Neutrophil (primary cell): Measurements from ENCODE around the gene SLC6A8.

Experiments
- H3K27ac ChIP-seq: fragments of 200-600 bp; sonication (generic); 2 replicates; pipeline ENCODE4 v1.5.1; 2016; ENCODE audit warnings: mild to moderate bottlenecking, moderate library complexity
- H3K27me3 ChIP-seq: fragments of 200-600 bp; sonication (generic); 2 replicates; pipeline ENCODE4 v1.6.0; 2016; ENCODE audit warnings: mild to moderate bottlenecking
- H3K36me3 ChIP-seq: fragments of 200-600 bp; sonication (generic); 2 replicates; pipeline ENCODE4 v1.5.1; 2017
- H3K4me1 ChIP-seq, 2 experiments: fragments of 200-600 bp in 1 of 2; sonication (generic) in 1 of 2; 1 replicate in 1 of 2; 2 replicates in 1 of 2; pipeline versions ENCODE4 v1.5.1 to v1.6.1; 2013 to 2016; ENCODE audit warnings: low read depth in 1 of 2, low read length in 1 of 2, mild to moderate bottlenecking in 1 of 2, moderate library complexity in 1 of 2; ENCODE audit not compliant: control insufficient read depth in 1 of 2, insufficient read depth in 1 of 2
- H3K4me3 ChIP-seq, 2 experiments: fragments of 200-600 bp in 1 of 2; sonication (generic) in 1 of 2; 1 replicate in 1 of 2; 2 replicates in 1 of 2; pipeline ENCODE4 v1.5.1; 2013 to 2016; ENCODE audit warnings: low read depth in 1 of 2, low read length in 1 of 2, mild to moderate bottlenecking in 1 of 2, moderate library complexity in 1 of 2
- H3K9me3 ChIP-seq: fragments of 200-600 bp; sonication (generic); 2 replicates; pipeline ENCODE4 v1.5.1; 2016
- CTCF ChIP-seq: fragments of 200-600 bp; sonication (generic); IDR thresholded peaks from 2 replicates; pipeline ENCODE4 v1.5.1; 2016; ENCODE audit warnings: antibody characterized with exemption

Gene SLC6A8

DNA sequence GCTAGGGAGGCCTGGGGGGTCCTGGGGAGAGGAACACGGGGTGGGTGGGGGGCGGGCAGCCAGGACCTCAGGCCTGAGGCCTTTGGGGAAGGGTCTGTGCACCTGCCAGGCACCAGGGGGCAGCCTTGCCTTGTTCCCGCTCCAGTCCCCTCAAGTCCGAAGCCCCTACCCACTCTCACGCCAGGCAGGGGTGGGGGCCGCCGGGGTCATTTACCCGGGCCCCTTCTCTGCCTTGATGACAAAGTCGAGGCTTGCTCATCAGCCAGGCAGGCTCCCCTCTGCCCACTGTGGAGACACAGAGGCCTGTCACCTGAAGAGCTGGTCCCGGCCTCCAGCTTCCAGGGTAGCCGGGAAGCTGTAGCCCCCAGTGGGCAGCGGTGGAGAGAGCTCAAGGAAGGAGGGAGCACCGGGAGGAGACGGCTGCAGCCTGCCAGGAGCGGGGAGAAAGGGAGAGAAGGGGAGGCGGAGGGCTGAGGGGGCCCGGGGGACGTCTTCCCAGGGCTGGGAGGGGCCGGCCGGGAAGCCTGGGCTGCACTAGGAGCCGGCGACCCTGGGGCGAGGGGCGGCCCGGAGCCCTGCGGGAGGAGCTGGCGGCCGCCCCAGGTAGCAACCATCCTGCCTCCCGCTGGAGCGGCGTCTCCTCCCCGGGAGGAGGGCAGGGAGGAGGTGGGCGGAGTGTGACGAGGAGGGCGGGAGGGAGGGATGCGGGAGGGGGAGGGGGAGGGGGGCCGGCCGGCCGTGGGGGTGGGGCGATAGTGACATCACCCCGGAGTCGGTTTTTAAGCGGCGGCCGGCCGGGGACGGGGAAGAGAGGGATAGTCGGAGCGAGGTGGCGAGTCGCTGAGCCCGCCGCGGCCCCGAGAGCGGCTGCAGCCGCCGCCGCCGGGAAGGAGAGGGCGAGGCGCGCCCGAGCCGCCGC, at the start of gene SLC6A8:
Gene SLC6A8 (plus strand): TSS at position 806 of the 919 bp plus-strand sequence. CDS start 649 bp downstream, outside the sequence.
- no peaks in the 10 kb centered on the region for H3K36me3 ChIP-seq
- no peak within 1 kb of the TSS for H3K27ac ChIP-seq
- H3K4me1 ChIP-seq = no peaks in the 10 kb centered on the region
- H3K9me3 ChIP-seq = no peaks in the 10 kb centered on the region
- peak; percentile 11 for TF ChIP-seq CTCF
- peak within 1 kb of the TSS; percentile 27 to 50 for H3K4me3 ChIP-seq
- peaks cover 91% of the 10 kb centered on the region for H3K27me3 ChIP-seq

GRCh38 chrX:153638041-153638371, 49.7 kb upstream of the SLC6A8 start:
- Histone ChIP-seq H3K36me3 (no peaks in the 10 kb centered on the region), H3K9me3 (no peaks in the 10 kb centered on the region), H3K27ac (no peak overlapping the region), H3K27me3 (peaks cover 36% of the 10 kb centered on the region), H3K4me1 (no peaks in the 10 kb centered on the region), H3K4me3 (no peak overlapping the region)
- TF ChIP-seq CTCF = no peak

- Histone ChIP-seq H3K4me1 (no peaks in the 10 kb centered on the region), H3K27ac (no peak overlapping the region), H3K27me3 (peaks cover 42% of the 10 kb centered on the region), H3K36me3 (no peaks in the 10 kb centered on the region), H3K4me3 (no peak overlapping the region), H3K9me3 (no peaks in the 10 kb centered on the region)
- TF ChIP-seq CTCF = no peak
Measured at GRCh38 chrX:153638436-153639176, 49.1 kb upstream of the SLC6A8 start.

DNA sequence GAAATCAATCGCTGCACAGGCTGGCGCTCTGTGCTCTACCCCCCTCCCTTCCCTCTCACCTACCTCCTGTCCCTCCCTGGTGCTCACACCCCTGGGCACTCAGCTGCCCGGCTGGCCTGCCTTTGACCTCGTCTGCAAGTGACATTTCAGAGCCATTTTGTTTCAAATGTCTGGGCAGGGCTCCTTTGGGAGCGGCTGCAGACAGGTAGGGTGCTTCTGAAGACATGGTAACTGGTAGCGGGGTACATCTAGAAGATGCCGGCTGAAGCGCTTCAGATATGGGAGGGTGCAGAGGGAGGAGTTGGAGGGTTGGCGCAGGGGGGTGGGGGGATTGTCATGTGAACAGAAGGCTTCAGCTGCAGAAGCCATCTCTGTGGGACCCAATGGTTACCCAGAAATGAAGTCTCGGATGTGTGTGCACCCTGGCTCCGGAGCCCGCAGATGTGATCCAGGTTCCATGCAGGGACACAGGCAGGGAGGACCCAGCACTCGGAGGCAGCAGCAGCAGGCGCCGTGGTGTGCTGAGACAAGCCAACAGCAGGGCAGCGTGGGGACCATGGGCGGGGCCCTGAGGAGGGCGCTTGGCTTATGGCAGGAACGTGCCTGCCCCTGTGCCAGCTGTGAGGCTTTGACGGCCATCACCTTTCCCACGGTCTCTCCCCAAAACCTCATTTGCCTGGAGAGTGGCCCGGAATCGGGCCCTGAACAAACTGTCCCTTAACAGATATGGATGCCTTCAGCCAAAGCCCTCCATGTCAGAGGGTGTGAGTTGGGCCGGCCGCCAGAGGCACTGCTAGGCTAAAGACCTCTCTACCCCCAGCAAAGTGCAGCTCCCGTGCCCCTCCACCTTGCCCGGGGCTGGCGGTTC, 48.3 kb upstream of the SLC6A8 start:
- Histone ChIP-seq H3K27me3 (peaks cover 49% of the 10 kb centered on the region), H3K4me1 (no peaks in the 10 kb centered on the region), H3K9me3 (no peaks in the 10 kb centered on the region), H3K4me3 (no peak overlapping the region), H3K36me3 (no peaks in the 10 kb centered on the region), H3K27ac (no peak overlapping the region)
- no peak for TF ChIP-seq CTCF

DNA sequence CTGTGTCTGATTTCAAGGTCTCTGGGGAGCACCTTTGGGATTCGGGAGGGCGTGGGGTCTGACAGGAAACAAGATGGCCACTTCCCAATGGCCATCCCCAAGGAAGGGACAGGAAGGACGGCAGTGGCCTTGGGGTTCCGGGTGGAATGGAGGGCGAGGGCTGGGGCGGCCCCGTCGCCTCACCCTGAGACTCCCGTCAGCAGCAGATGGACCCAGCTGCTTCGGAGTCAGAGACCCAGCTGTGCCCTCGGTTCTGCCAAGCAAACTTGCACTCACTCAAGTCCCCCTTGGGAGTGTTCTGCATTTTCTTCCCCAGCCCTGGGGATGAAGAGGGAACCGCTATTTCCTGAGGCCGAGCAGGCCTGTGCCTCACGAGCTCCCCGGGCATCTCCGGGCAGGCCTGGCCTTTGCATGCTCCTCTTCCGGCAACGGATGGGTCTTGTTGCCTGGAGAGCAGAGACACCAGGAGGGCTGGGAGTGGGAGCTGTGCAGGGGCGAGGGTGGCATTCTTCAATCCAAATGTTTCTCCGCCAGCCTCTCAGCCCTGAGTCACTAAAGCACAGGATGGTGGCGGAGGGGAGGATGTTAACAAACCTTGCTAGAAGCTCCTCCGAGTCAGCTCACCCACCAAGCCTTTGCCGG, 47.6 kb upstream of the SLC6A8 start:
- H3K4me1 ChIP-seq = no peaks in the 10 kb centered on the region

More for the DNA sequence above, 47.6 kb upstream of the SLC6A8 start:
- no peak overlapping the region for H3K4me3 ChIP-seq
- peaks cover 56% of the 10 kb centered on the region for H3K27me3 ChIP-seq
- TF ChIP-seq CTCF = no peak
- no peaks in the 10 kb centered on the region for H3K9me3 ChIP-seq
- H3K36me3 ChIP-seq = no peaks in the 10 kb centered on the region
- no peak overlapping the region for H3K27ac ChIP-seq
